Measurements from ENCODE around the gene TMEM259. TPM values are rescaled to one million over a fixed set of nuclear protein-coding genes. Genes with fewer than 3 reads are reported as not detected.

TMEM259 gene
- total and polyA plus RNA-seq, 2 of the 8 experiments (the other 6 are each of a cell fraction or from before 2014, with no cell fraction given) = 140 to 243 TPM

DNA sequence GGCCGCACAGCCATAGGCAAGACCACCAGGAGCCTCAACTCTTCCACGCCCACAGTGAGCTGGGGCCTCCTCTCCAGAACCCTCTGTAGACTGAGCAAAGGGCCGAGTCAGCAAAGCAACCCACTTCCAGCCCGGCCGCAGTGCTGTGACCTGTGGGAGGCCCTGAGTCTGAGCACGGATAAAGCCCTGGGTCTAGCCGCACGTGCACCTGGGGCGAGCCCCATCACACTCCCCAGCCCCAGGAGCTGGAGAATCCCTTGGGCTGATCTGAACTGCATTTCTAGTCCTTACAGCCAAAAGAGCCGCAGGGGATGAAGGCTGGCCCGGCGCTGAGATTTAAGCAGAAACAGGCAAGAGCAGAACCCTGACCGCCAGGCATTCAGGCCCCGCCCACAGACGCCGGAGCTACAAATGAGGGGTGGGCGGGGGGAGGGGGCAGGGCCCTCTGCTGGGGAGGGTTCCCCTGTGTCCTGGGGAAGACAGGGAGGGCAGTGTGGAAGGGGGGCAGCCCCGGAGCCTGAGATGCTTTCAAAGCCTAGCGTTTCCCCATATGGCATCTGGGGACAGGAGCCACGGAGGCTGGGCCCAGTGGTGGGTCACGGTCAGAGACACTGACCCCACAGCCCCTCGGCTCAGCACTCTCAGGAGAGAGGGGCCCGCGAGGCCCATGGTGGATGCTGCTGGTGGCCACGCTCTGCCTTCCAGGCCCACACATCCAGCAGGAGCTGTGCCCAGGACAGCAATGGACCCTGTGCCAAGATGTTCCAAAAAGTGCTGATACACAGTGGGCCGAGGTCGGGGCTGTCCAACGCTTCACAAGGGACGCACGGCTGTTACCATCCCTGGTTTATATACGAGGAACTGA lies 4.9 kb downstream of the TMEM259 start:
- no peak overlapping the region for H4K91ac ChIP-seq (replicated peaks; ENCODE audit: insufficient read length, low read length)
- peaks cover 24% of the 10 kb centered on the region for H3K79me1 ChIP-seq (ENCODE audit: low read depth, low read length)
- peak overlapping the region in 1 of 4 experiments; percentile 17; a peak in 1 of 7 replicates for H3K9ac ChIP-seq (replicated peaks in 1 of 4; ENCODE audit: extremely low read depth in 1 of 4, low read depth in 3 of 4, low read length in 3 of 4)
- H3K9me3 ChIP-seq (ENCODE audit: insufficient read depth in 2 of 2, low read depth in 1 of 2, low read length in 1 of 2) = no peaks in the 10 kb centered on the region
- H3K14ac ChIP-seq (ENCODE audit: insufficient read length) = no peak overlapping the region
- peaks cover 9% of the 10 kb centered on the region for H3K23me2 ChIP-seq (ENCODE audit: low read depth, low read length)
- H2BK20ac ChIP-seq (ENCODE audit: low read length) = no peak overlapping the region
- H2BK5ac ChIP-seq (ENCODE audit: low read depth, low read length) = peak overlapping the region; percentile 55
- H2BK12ac ChIP-seq (ENCODE audit: low read depth, low read length) = no peak overlapping the region
- 73% methylated on average over 24 of the region's 31 CpGs; no CpG with 5 or more reads in 1 of the 2 experiments for WGBS, 2 experiments (ENCODE audit: extremely low coverage in 1 of 2, insufficient coverage in 1 of 2, insufficient read length in 1 of 2, insufficient replicate concordance in 2 of 2, low coverage in 1 of 2, low lambda C conversion rate in 2 of 2, missing lambda C conversion rate in 1 of 2)
- TF ChIP-seq, protein P1, sequence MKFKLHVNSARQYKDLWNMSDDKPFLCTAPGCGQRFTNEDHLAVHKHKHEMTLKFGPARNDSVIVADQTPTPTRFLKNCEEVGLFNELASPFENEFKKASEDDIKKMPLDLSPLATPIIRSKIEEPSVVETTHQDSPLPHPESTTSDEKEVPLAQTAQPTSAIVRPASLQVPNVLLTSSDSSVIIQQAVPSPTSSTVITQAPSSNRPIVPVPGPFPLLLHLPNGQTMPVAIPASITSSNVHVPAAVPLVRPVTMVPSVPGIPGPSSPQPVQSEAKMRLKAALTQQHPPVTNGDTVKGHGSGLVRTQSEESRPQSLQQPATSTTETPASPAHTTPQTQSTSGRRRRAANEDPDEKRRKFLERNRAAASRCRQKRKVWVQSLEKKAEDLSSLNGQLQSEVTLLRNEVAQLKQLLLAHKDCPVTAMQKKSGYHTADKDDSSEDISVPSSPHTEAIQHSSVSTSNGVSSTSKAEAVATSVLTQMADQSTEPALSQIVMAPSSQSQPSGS (IDR thresholded peaks at IDR 0.05; ENCODE audit: low read length) = no peak
- TF ChIP-seq MAFK (IDR thresholded peaks at IDR 0.05; ENCODE audit: low read depth, low read length) = peak; percentile 16; the same call in 1 of the 2 replicates
- H3K79me2 ChIP-seq (ENCODE audit: control insufficient read depth in 1 of 2, insufficient read depth in 2 of 2, low read length in 2 of 2) = peaks cover 36 to 79% of the 10 kb centered on the region in 2 experiments
- POLR2A ChIA-PET (ENCODE audit: partially characterized antibody) = interaction anchor here (0.7 to 6.4 kb wide), 6 partner anchors 13 to 227 kb away, joined by 3 to 125 read pairs (median 3); partner anchors contain the start of genes ABCA7, CNN2 and WDR18
- FAIRE-seq = no peak
- peak overlapping the region; percentile 48 for H3K18ac ChIP-seq (ENCODE audit: extremely low read depth, low read length)
- peak in 1 of 2 experiments; percentile 78 for DNase-seq (ENCODE audit: low read depth in 1 of 2, low spot score in 2 of 2)
- H3K4me2 ChIP-seq (ENCODE audit: insufficient read depth in 1 of 2, low read depth in 2 of 2, low read length in 2 of 2) = peak overlapping the region; percentile 3 to 56
- no peak overlapping the region for H2BK120ac ChIP-seq (replicated peaks; ENCODE audit: low read depth, low read length)
- no peak overlapping the region for H4K5ac ChIP-seq (ENCODE audit: insufficient read length, low read depth, low read length)
- no peak overlapping the region for H2BK15ac ChIP-seq (ENCODE audit: low read length)
- H3K36me3 ChIP-seq (ENCODE audit: control insufficient read depth in 2 of 4, insufficient read depth in 4 of 4, low read length in 3 of 4) = peaks cover 5 to 32% (median 9%) of the 10 kb centered on the region in 4 experiments; a peak in 6 of 8 replicates
- no peaks in the 10 kb centered on the region for H3K27me3 ChIP-seq (replicated peaks in 1 of 4; ENCODE audit: control insufficient read depth in 3 of 4, extremely low read depth in 1 of 4, insufficient read depth in 3 of 4, low read length in 3 of 4)
- H3K23ac ChIP-seq (ENCODE audit: insufficient read length) = no peak overlapping the region
- peaks cover 0 to 37% (median 25%) of the 10 kb centered on the region in 4 experiments; a peak in 5 of 7 replicates for H3K4me1 ChIP-seq (replicated peaks in 1 of 4; ENCODE audit: control insufficient read depth in 3 of 4, insufficient read depth in 4 of 4, low read length in 3 of 4)
- peak overlapping the region in 2 of 4 experiments; percentile 1 to 24; a peak in 2 of 8 replicates for H3K4me3 ChIP-seq (ENCODE audit: extremely low read depth in 1 of 4, insufficient read depth in 2 of 4, low read depth in 3 of 4, low read length in 4 of 4)
- CTCF ChIA-PET (ENCODE audit: partially characterized antibody) = interaction anchor here (0.7 to 1.2 kb wide), 7 partner anchors 9 to 97 kb away, joined by 3 to 4 read pairs (median 3); no protein-coding TSS in a partner anchor
- H3K4ac ChIP-seq (replicated peaks; ENCODE audit: insufficient read length, low read depth, low read length) = no peak overlapping the region
- H2AFZ ChIP-seq (ENCODE audit: low read length) = no peak overlapping the region
- no peak overlapping the region; the same call in 1 of the 2 replicates for H4K8ac ChIP-seq (ENCODE audit: extremely low read depth, insufficient read depth, low read length)
- no peak overlapping the region for H3K56ac ChIP-seq (replicated peaks; ENCODE audit: insufficient read length, low read depth, low read length)
- peak overlapping the region; percentile 32; the same call in 1 of the 2 replicates for H3K27ac ChIP-seq (ENCODE audit: low read depth, low read length)
- no peak overlapping the region; the same call in 1 of the 2 replicates for H2AK5ac ChIP-seq (ENCODE audit: low read depth, low read length)
- H4K20me1 ChIP-seq (replicated peaks in 1 of 2; ENCODE audit: control insufficient read depth in 1 of 2, insufficient read depth in 2 of 2, low read length in 2 of 2) = peaks cover 38 to 53% of the 10 kb centered on the region in 2 experiments

All from H1 (cell line).